ENCODE results near the gene PRMT2.

DNA sequence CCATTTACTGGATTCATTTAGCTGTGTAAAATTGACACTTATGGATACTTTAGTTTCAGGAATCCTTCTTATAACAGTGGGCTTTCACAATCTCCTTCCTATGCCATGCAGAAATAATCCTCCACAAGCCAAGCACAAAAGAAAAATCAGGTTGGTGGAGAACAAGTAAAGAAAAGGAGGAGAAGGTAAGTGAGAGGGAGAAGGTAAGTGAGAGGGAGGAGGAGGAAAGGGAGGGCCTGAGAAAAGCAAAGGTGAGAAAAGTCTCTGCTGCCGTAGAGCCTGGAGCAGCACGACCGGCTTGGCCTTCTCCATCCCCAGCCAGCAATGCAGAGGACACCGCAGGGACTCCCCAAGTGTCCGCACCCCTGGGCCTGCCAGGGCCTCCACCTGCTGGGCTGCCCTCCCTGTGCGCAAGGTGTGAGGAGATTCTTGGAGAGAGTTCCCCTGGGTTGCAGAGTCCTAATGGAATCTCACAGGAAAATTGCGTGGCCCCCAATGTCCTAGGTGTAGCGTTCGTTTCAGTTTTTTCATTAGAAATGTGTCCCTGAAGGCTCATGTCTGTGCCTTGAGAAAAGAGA lies 39.0 kb downstream of the PRMT2 start:
- TF ChIP-seq, protein P1, sequence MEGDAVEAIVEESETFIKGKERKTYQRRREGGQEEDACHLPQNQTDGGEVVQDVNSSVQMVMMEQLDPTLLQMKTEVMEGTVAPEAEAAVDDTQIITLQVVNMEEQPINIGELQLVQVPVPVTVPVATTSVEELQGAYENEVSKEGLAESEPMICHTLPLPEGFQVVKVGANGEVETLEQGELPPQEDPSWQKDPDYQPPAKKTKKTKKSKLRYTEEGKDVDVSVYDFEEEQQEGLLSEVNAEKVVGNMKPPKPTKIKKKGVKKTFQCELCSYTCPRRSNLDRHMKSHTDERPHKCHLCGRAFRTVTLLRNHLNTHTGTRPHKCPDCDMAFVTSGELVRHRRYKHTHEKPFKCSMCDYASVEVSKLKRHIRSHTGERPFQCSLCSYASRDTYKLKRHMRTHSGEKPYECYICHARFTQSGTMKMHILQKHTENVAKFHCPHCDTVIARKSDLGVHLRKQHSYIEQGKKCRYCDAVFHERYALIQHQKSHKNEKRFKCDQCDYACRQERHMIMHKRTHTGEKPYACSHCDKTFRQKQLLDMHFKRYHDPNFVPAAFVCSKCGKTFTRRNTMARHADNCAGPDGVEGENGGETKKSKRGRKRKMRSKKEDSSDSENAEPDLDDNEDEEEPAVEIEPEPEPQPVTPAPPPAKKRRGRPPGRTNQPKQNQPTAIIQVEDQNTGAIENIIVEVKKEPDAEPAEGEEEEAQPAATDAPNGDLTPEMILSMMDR (conservative IDR thresholded peaks at IDR 0.05; ENCODE audit: low read depth, low read length): no peak
- TF ChIP-seq EZH2 (IDR thresholded peaks at IDR 0.05; ENCODE audit: low read length, unreplicated experiment): no peak

All from PC-3 (cell line).